K562 (cell line): Measurements from ENCODE around the gene FBRS. TPM values are rescaled to one million over a fixed set of nuclear protein-coding genes. Genes with fewer than 3 reads are reported as not detected.
"Not testable (repeated sequence)": the region's sequence is repeated elsewhere in the genome, so short reads cannot be mapped to it uniquely, and the experiment has no call there.

Experiments used
- ATAC-seq: fragments of 200-7000 bp; cut with Tn5 transposase; 3 replicates; pipeline ENCODE4 v1.9.1; 2020; ENCODE audit warnings: moderate library complexity
- BruUV-seq: library from RNA; stranded (reverse); fragments of 400-500 nt; replicated peaks from 2 replicates; lab custom pipeline; 2021; lab: Mats Ljungman, UMichigan
- CTCF ChIA-PET: fragments of 300-600 bp; formaldehyde crosslinking; extraction: SDS; loops from one replicate; lab custom pipeline; 2021; ENCODE audit warnings: low intra/inter-chr PET ratio; lab: Yijun Ruan, JAX
- POLR2A ChIA-PET: fragments of 300-600, 350-650 bp; sonication (Branson Sonifier 250); formaldehyde crosslinking; extraction: SDS; loops from one replicate; lab custom pipeline; 2021; ENCODE audit warnings: antibody characterized with exemption, inconsistent platforms; lab: Yijun Ruan, JAX
- DNase-seq, 4 experiments: peaks; one replicate each; pipeline versions ENCODE4 v3.0.0 to v3.0.0-alpha.2; 2011 to 2018; ENCODE audit warnings: low spot score in 3 of 4, mixed read lengths in 3 of 4; ENCODE audit errors: extremely low read depth in 1 of 4
- FAIRE-seq: peaks from 2 replicates; lab custom pipeline; 2011; peaks lifted over from hg19 to GRCh38; lab: Jason Lieb, UNC
- H2AFZ ChIP-seq: 2 replicates; pipeline ENCODE4 v1.6.0; 2011; ENCODE audit warnings: low read depth, low read length, control low read depth, inconsistent platforms
- H3K27ac ChIP-seq: fragments of 200-600 bp; 3 replicates; pipeline ENCODE4 v1.8.0; 2011; ENCODE audit warnings: low read depth, mild to moderate bottlenecking, control low read depth, inconsistent platforms, low read length, moderate library complexity, mixed read lengths; ENCODE audit errors: extremely low read depth
- H3K27me3 ChIP-seq, 2 experiments: fragments of 300-600 bp in 1 of 2; 2 replicates in 1 of 2; 3 replicates in 1 of 2; pipeline versions ENCODE4 v1.6.0 to v1.8.0; 2011; ENCODE audit warnings: inconsistent platforms in 2 of 2, low read length in 2 of 2, mild to moderate bottlenecking in 1 of 2, mixed read lengths in 1 of 2, moderate library complexity in 1 of 2; ENCODE audit not compliant: control insufficient read depth in 2 of 2, insufficient read depth in 2 of 2
- H3K36me3 ChIP-seq: fragments of 300-600 bp; 3 replicates; pipeline ENCODE4 v1.8.0; 2011; ENCODE audit warnings: mild to moderate bottlenecking, low read length, inconsistent platforms; ENCODE audit not compliant: control insufficient read depth, insufficient read depth
- H3K4me1 ChIP-seq, 2 experiments: fragments of 200-600 bp in 1 of 2; replicated peaks in 1 of 2; 2 replicates in 1 of 2; 3 replicates in 1 of 2; pipeline versions ENCODE4 v1.5.1 to v1.8.0; 2011; ENCODE audit warnings: inconsistent platforms in 2 of 2, low read length in 2 of 2, mild to moderate bottlenecking in 1 of 2, mixed read lengths in 1 of 2, moderate library complexity in 1 of 2; ENCODE audit not compliant: control insufficient read depth in 2 of 2, insufficient read depth in 2 of 2
- H3K4me2 ChIP-seq: 2 replicates; pipeline ENCODE4 v1.6.1; 2011; ENCODE audit warnings: low read length, control low read depth, inconsistent platforms, mixed read lengths; ENCODE audit not compliant: insufficient read depth
- H3K4me3 ChIP-seq: fragments of 200-600 bp; sonication (generic), shearing (Covaris generic); 2 replicates; pipeline ENCODE4 v1.5.1; 2016; ENCODE audit warnings: control low read depth, inconsistent platforms
- H3K79me2 ChIP-seq: fragments of 200-600 bp; 3 replicates; pipeline ENCODE4 v1.8.0; 2011; ENCODE audit warnings: low read length, inconsistent platforms; ENCODE audit not compliant: control insufficient read depth, insufficient read depth
- H3K9ac ChIP-seq, 2 experiments: 2 replicates each; pipeline versions ENCODE4 v1.6.0 to v1.6.1; 2011; ENCODE audit warnings: low read depth in 2 of 2, low read length in 2 of 2, control low read depth in 1 of 2, inconsistent platforms in 1 of 2, mild to moderate bottlenecking in 1 of 2, mixed read lengths in 1 of 2; ENCODE audit not compliant: insufficient read depth in 1 of 2
- H3K9me1 ChIP-seq: one replicate; pipeline ENCODE4 v1.6.0; 2011; ENCODE audit warnings: inconsistent platforms, mild to moderate bottlenecking, low read length, moderate library complexity; ENCODE audit not compliant: control insufficient read depth, insufficient read depth
- H3K9me3 ChIP-seq: replicated peaks from 2 replicates; pipeline ENCODE4 v1.5.1; 2011; ENCODE audit warnings: low read depth, low read length, inconsistent platforms; ENCODE audit not compliant: control insufficient read depth, insufficient read depth
- H4K20me1 ChIP-seq: replicated peaks from 2 replicates; pipeline ENCODE4 v1.6.1; 2011; ENCODE audit warnings: low read length, inconsistent platforms, mixed read lengths; ENCODE audit not compliant: control insufficient read depth, insufficient read depth
- ARNT ChIP-seq, 2 experiments: fragments of 450-650 bp; IDR thresholded peaks; 2 replicates each; pipeline ENCODE4 v1.6.1; 2016; ENCODE audit warnings: mild to moderate bottlenecking in 1 of 2
- BCOR ChIP-seq: fragments of 450-650 bp; IDR thresholded peaks from 2 replicates; pipeline ENCODE4 v1.6.1; 2016
- BHLHE40 ChIP-seq: IDR thresholded peaks from 2 replicates; pipeline ENCODE4 v1.6.1; 2011; ENCODE audit warnings: low read length, improper control_type of control experiment
- CREB1 ChIP-seq, 2 experiments: sonication (generic) in 1 of 2; formaldehyde crosslinking in 1 of 2; IDR thresholded peaks; 2 replicates each; pipeline versions ENCODE4 v1.6.1 to v1.8.0; 2012 to 2022; ENCODE audit warnings: inconsistent platforms in 1 of 2, mild to moderate bottlenecking in 1 of 2, missing genetic modification reagents in 1 of 2, moderate library complexity in 1 of 2
- HNRNPLL ChIP-seq: fragments of 200-400 bp; formaldehyde crosslinking; IDR thresholded peaks from 2 replicates; pipeline ENCODE4 v1.6.1; 2017; ENCODE audit warnings: low read length, low read depth, mild to moderate bottlenecking; ENCODE audit not compliant: poor library complexity, severe bottlenecking
- RBM25 ChIP-seq: fragments of 200-400 bp; formaldehyde crosslinking; IDR thresholded peaks from 2 replicates; pipeline ENCODE4 v1.6.1; 2018; ENCODE audit warnings: low read length, low read depth, moderate library complexity; ENCODE audit not compliant: severe bottlenecking
- USF1 ChIP-seq: sonication (generic); formaldehyde crosslinking; IDR thresholded peaks from 2 replicates; pipeline ENCODE4 v1.9.0; 2022; ENCODE audit warnings: mild to moderate bottlenecking, missing genetic modification reagents
- whole genome bisulfite sequencing: fragments of 100-300 bp; shearing (Covaris generic); methylation state at CpG from one replicate; pipeline ENCODE4 v1.1.6; 2016; ENCODE audit warnings: low coverage, mixed read lengths; ENCODE audit not compliant: insufficient coverage; ENCODE audit errors: missing lambda C conversion rate; 5-methylcytosine and 5-hydroxymethylcytosine counted together
- in situ Hi-C: fragments of 300-500 bp; cut with MboI; formaldehyde crosslinking; loops from 4 replicates; pipeline ENCODE4 v1.15.0; 2018; ENCODE audit warnings: inconsistent platforms, mixed read lengths
- intact Hi-C: fragments of 100-400 bp; cut with micrococcal nuclease; formaldehyde crosslinking; loops from 2 replicates; pipeline ENCODE4 v1.14.2; 2022
- polyA plus RNA-seq, 8 experiments: library from polyadenylated mRNA; depleted of rRNA in 4 of 8; stranded (reverse) in 5 of 8; unstranded in 3 of 8; fragments of >200 nt; fragmentation: Nextera tagmentation in 2 of 8; fragmentation: Illumina TruSeq in 1 of 8; extraction: Ambion mirVana in 2 of 8; extraction: Trizol in 1 of 8; gene quantifications; 2 replicates each; pipeline versions ENCODE4 v1.2.1 to v1.2.3, GENCODE V29; 2011 to 2014; ENCODE audit warnings: inconsistent platforms in 1 of 8, missing spikeins in 1 of 8
- total RNA-seq, 7 experiments: library from RNA; depleted of rRNA in 6 of 7; stranded (reverse); fragments of >200 nt in 6 of 7; fragmentation: Illumina TruSeq in 2 of 7; extraction: Trizol in 2 of 7; gene quantifications; 2 replicates each; pipeline versions ENCODE4 v1.2.1 to v1.2.3, GENCODE V29; 2011 to 2021; ENCODE audit warnings: low replicate concordance in 1 of 7
- TF ChIP-seq, protein P1 (sequence below): fragments of 450-650 bp; IDR thresholded peaks from 2 replicates; pipeline ENCODE4 v1.7.1; 2018; ENCODE audit warnings: mild to moderate bottlenecking, low read depth; ENCODE audit not compliant: partially characterized antibody

FBRS gene
- total and polyA plus RNA-seq, 9 of the 15 experiments (the other 6 are each of a cell fraction or from before 2014, with no cell fraction given): 0.32 to 59.5 (median 13.1) TPM

DNA sequence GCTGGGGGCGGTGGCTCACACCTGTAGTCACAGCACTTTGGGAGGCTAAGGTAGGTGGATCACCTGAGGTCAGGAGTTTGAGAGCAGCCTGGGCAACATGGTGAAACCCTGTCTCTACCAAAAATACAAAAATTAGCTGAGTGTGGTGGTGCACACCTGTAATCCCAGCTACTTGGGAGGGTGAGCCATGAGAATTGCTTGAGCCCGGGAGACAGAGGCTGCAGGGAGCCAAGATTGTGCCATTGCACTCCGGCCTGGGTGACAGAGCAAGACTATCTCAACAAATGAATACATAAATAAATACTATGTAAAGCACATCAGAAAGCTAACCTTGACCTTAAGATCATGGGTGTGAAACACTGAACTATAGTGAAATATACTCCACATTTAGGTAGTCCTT lies 38.4 kb downstream of the FBRS start:
- H2AFZ ChIP-seq, BruUV-seq, H3K9me1 ChIP-seq, H3K4me3 ChIP-seq, H4K20me1 ChIP-seq, FAIRE-seq, ATAC-seq, H3K27ac ChIP-seq, in situ Hi-C loops, H3K27me3 ChIP-seq, H3K9ac ChIP-seq, CTCF ChIA-PET, H3K4me2 ChIP-seq, DNase-seq, H3K9me3 ChIP-seq: not testable (repeated sequence)
- Histone ChIP-seq H3K79me2 (peaks cover 32% of the 10 kb centered on the region), H3K4me1 (peaks cover 34 to 37% of the 10 kb centered on the region in 2 experiments), H3K36me3 (peaks cover 24% of the 10 kb centered on the region)
- POLR2A ChIA-PET: interaction anchor here (0.6 to 1.8 kb wide), 7 partner anchors 9 to 110 kb away, joined by 3 to 5 read pairs (median 3); no protein-coding TSS in a partner anchor
- intact Hi-C loops: loop anchor here (10.0 kb wide), 1 partner anchor 162 kb away; the partner anchor contains the start of gene ZNF747
- TF ChIP-seq BCOR (0 out of 2 replicates have a peak, but pooled peaks have one; percentile 38), RBM25 (peak; percentile 14)
- 97% methylated on average over 3 of the region's 3 CpGs for WGBS

- Histone ChIP-seq H3K9me1 (no peaks in the 10 kb centered on the region), H3K9ac (peak overlapping the region; percentile 99 to 100), H3K9me3 (no peaks in the 10 kb centered on the region), H4K20me1 (0 out of 2 replicates have a peak, but pooled peaks cover 7% of the 10 kb centered on the region), H3K27ac (peak overlapping the region; percentile 100), H3K27me3 (no peaks in the 10 kb centered on the region), H3K36me3 (peaks cover 30% of the 10 kb centered on the region), H3K4me2 (peak overlapping the region; percentile 95), H3K4me3 (peak overlapping the region; percentile 82), H2AFZ (peak overlapping the region; percentile 99), H3K79me2 (peaks cover 37% of the 10 kb centered on the region), H3K4me1 (peaks cover 27 to 29% of the 10 kb centered on the region in 2 experiments)
- ChIA-PET POLR2A (interaction anchor here (0.6 to 1.8 kb wide), 10 partner anchors 8 to 267 kb away, joined by 3 to 5 read pairs (median 3); partner anchors contain the start of gene PRR14), CTCF (no interaction called here)
- DNase-seq (peak; percentile 27 to 91 (median 86)), ATAC-seq (peak; percentile 92), FAIRE-seq (peak; percentile 95)
- WGBS: 9% methylated on average over 26 of the region's 26 CpGs
- BruUV-seq: TSS peak; percentile 76
- in situ Hi-C loops: no loop called here
- intact Hi-C loops: loop anchor here (2.0 to 10.0 kb wide), 3 partner anchors 39 to 163 kb away; partner anchors contain the start of genes FBRS and ZNF747
- TF ChIP-seq HNRNPLL (peak; percentile 70), BCOR (peak; percentile 41; the same call in 1 of the 2 replicates), BHLHE40 (peak; percentile 95), USF1 (CRISPR knock-in tag) (peak; percentile 45), CREB1 (IDR thresholded peaks at IDR 0.05) (peak; percentile 75), CREB1 (CRISPR knock-in tag; IDR thresholded peaks at IDR 0.05) (peak; percentile 92), RBM25 (peak; percentile 50), ARNT (IDR thresholded peaks at IDR 0.05) (no peak)
- TF ChIP-seq, protein P1, sequence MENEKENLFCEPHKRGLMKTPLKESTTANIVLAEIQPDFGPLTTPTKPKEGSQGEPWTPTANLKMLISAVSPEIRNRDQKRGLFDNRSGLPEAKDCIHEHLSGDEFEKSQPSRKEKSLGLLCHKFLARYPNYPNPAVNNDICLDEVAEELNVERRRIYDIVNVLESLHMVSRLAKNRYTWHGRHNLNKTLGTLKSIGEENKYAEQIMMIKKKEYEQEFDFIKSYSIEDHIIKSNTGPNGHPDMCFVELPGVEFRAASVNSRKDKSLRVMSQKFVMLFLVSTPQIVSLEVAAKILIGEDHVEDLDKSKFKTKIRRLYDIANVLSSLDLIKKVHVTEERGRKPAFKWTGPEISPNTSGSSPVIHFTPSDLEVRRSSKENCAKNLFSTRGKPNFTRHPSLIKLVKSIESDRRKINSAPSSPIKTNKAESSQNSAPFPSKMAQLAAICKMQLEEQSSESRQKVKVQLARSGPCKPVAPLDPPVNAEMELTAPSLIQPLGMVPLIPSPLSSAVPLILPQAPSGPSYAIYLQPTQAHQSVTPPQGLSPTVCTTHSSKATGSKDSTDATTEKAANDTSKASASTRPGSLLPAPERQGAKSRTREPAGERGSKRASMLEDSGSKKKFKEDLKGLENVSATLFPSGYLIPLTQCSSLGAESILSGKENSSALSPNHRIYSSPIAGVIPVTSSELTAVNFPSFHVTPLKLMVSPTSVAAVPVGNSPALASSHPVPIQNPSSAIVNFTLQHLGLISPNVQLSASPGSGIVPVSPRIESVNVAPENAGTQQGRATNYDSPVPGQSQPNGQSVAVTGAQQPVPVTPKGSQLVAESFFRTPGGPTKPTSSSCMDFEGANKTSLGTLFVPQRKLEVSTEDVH: no peak
Measured at GRCh38 chr16:30697264-30698138, 39.3 kb downstream of the FBRS start.
